GM19372 (cell line): Measurements from ENCODE around the gene MFSD12.

Experiments
- ATAC-seq: cut with Tn5 transposase; IDR thresholded peaks from one replicate; pipeline ENCODE4 v1.9.1; 2021; ENCODE audit warnings: mild to moderate bottlenecking, low read depth, moderate library complexity; ENCODE audit not compliant: unreplicated experiment

Gene MFSD12

DNA sequence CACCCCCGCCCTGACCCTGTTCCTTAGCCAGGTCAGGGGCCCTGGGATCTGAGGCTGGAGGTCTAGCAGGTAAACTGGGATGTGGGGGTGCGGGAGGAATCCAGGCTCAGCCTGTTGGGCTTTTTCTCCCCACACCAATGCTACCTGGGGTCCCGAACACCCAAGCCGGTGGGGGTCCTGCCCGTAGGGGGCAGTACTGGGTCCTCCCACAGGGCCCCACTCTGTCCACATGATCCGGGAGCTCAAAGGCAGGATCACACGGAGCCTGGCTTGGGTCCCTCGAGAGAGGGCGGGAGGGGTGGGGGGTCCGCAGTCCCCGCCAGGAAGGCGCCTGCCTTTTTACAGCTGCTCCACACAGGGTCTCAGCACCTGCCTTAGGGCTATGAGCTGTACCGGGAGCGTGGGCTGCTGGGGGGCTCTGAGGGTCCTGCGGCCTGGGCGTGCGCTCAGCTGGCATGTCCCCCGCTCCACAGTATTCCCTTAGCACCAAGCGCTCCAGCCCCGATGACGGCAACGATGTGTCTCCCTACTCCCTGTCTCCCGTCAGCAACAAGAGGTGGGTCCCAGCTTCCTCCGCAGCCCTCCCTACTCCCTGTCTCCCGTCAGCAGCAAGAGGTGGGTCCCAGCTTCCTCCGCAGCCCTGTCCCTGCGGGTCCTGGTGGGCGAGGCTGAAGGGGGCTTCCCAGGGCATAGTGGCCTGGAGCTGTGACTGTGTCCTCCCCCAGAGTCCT is 30.7 kb downstream of the MFSD12 start:
- no peak for ATAC-seq

DNA sequence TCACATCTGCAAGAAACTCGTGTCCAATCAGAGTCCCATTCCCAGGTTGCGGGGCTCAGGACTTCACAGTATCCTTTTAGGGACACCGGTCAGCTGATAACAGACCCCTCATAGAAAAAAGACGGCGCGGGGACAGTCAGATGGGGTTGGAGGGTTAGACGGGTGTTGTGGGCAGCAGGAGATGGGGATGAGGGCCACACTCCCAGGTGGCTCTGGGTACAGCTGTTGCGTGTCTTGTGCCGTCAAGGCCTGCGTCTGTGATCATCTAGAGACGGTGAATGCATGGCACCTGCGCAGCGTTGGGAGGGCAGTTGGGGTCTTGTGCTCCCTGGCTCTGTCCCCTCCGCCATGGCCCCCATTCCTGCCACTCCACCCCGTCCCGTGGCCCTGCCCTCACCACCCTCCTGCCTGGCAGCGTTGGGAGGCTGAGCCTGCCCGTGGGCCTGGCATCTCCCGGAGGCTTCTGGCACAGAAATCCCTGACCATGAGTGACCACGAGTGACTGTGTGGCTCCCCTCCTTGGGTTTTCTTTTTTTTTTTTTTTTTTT is 32.4 kb downstream of the MFSD12 start:
- no peak for ATAC-seq

DNA sequence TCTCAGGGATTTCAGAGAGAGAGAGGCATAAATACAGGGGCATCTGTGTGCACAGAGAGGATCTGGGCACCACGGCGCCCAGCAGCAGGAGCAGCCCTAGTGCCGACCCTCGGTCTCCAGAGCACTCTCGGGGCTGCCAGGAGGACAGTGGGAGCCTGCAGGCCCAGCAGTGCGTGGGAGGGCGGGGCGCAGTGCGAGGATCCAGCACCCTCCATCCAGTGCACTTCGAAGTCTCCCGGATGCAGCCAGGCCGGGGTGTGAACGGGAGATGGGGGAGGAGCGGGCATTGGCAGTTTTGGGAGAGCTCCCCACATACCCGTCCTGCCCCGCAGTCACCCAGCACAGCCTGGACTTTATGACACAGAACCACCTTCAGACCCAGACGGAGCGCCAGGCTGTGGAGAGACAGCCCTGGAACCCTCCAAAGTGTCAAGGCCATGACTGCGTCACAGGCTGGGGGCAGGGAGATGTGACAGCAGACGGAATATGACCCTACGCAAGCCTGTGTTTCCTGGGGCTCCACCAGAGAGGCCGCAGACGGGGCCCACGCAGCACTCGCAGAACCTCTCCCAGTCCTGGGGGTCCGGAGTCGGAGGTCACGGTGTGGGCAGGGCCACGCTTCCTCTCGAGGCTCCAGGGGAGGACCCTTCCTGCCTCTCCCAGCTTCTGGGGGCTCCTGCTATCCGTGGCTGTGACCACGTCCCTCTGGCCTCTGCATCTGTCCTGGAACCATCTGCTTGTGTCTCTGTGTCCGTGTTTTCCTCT is 33.1 kb downstream of the MFSD12 start:
- no peak for ATAC-seq

DNA sequence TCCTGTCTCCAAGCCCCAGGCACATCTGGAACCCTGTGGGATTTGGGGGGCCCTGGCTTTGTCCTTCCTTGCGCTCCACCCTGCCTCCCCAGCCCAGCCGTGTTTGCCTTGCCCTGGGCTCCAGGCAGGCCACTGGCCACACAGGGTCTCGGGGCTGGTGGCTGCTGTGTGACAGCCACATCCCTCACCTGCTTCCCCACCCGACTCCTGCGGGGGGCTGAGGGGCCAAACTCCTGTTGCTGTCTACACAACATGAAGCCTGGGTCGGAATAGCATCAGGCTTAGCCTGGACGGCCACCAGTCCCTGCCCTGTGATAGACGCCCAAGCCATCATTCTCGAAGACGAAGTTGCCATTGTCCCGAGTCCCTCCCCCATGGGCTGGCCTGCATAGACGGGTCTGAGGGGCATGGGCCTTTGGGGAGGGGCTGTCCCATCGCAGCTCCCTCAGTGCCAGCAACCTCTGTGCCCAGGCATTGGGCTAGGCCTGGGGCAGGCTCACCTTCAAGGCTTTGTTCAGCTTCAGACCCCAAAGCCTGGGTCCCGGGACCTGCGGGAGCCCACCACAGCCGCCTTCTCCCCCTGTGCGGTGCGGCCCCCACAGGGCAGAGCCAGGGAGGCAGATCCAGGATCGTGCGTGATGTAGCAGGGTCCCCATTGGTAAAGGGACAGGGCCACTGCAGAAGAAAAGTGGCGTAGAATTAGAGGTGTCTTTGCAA is 33.9 kb downstream of the MFSD12 start:
- ATAC-seq = no peak

DNA sequence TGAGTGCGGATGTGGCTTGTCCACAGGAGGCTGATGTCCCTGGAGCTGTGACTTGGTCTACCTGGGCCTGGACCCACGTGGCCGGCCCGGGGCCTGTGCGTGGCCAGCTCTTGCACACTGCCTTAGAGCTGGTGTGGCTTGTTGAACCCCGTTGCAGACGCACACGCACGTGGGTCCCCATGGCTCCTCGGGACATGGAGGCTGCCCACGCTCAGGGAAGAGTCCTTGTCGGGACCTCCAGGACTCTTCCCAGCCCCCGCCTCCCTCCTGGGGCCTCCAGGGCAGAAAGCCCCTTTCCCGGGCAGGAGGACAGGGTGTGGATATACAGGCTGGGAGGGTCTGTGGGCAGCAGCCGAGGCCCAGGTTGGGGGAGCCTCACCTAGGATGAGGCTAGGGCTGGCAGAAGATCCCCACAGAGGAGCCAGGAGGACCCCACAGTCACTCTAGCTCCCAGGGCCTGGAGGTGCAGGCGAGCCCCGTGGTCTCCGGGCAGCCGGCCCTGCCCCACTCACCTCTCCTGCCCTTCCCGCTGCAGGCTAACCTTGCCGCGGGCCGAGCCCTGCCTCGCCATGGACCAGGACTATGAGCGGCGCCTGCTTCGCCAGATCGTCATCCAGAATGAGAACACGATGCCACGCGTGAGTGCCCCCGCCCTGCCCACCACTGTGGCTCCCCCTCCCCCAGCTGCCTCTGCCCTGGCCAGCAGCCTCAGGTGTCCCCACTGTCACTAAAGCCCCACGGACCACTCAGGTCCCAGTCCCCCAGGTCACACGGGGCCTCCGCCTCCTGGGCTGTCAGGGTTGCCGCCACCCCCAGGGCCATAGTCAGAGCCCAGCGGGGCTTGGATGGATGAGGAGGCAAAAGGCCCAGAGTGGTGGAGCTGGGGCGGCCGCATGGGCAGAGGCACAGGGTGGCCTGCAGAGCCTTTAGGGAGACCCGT is 34.7 kb downstream of the MFSD12 start:
- ATAC-seq = no peak

DNA sequence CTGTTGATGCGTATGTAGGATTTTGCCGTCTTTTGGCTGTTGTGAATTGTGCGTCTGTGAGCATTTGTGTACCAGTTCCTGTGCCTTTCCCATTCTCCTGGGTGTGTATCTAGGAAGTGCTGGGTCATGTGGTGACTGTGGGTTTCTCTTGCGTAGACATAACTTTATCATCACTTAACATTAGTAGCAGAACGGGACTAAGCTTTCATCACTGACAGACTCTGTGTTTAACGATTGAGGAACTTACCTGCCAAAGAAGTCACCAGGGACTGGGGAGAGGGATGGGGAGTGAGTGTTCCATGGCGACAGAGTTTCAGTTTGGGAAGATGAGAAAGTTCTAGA is 36.3 kb downstream of the MFSD12 start:
- no peak for ATAC-seq

- ATAC-seq = no peak
Observed at GRCh38 chr19:3520166-3521103, 37.0 kb downstream of the MFSD12 start.

- no peak for ATAC-seq
Observed at GRCh38 chr19:3519126-3519525, 38.3 kb downstream of the MFSD12 start.

DNA sequence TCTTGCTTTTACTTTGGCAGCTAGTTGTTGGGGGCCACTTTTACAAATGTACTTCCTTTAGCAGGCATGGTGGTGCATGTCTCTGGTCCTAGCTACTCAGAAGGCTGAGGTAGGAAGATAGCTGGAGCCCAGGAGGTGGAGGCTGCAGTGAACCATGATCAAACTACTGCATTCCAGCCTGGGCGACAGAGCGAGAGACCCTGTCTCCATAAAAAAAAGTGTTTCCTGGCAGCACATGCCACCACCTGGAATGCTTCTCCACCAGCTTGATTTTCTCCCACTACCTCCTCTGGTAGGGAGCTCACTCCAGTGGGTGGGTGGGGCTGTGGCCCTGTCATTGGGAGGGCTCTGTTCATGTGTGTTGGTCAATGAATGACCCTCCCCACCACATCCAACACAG is 38.7 kb downstream of the MFSD12 start:
- no peak for ATAC-seq

- no peak for ATAC-seq
Observed at GRCh38 chr19:3518255-3518654, 39.1 kb downstream of the MFSD12 start.

- ATAC-seq = no peak
Observed at GRCh38 chr19:3517638-3518037, 39.7 kb downstream of the MFSD12 start.

DNA sequence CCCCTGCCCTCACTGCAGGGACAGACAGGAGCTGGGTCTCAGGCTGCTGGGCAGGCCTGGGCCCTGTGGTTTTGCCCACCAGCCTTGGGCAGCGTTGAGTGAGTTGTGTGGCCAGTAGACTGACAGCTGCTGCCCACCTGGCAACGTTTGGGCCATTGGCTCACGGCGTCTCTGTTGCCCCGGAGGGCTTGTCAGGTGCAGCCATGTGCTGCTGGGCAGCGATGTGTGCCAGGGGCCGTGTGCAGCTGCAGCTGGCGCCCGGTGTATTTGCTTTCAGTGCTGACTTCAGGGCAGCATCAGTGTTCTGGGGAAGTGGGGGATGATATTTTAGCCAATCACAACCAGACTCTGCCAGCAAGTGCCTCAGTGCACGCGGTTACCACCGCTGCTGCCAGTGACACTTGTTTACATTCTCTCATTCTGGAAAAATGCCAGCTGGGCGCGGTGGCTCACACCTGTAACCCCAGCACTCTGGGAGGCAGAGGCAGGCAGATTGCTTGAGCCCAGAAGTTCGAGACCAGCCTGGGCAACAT is 40.6 kb downstream of the MFSD12 start:
- ATAC-seq = no peak

- no peak for ATAC-seq
Observed at GRCh38 chr19:3515891-3516422, 41.4 kb downstream of the MFSD12 start.

DNA sequence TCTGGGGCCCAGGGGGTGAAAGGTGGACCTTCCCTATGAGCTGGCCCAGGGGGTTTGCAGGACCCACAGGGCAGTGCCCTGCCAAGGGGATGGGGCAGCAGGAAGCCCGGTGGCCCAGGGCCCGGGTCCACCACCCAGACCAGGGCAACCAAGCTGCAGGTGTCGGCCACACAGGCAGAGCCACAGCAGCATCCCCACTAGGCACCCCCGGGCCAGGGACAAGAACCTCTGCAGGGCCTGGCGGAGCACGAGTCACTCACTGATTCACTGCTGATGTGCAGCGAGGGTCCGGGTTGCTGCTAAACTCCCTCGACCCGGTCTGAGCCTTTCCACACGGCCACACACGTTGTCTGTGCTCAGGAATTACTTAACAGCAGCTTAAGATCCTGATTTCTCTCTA is 42.5 kb downstream of the MFSD12 start:
- no peak for ATAC-seq

DNA sequence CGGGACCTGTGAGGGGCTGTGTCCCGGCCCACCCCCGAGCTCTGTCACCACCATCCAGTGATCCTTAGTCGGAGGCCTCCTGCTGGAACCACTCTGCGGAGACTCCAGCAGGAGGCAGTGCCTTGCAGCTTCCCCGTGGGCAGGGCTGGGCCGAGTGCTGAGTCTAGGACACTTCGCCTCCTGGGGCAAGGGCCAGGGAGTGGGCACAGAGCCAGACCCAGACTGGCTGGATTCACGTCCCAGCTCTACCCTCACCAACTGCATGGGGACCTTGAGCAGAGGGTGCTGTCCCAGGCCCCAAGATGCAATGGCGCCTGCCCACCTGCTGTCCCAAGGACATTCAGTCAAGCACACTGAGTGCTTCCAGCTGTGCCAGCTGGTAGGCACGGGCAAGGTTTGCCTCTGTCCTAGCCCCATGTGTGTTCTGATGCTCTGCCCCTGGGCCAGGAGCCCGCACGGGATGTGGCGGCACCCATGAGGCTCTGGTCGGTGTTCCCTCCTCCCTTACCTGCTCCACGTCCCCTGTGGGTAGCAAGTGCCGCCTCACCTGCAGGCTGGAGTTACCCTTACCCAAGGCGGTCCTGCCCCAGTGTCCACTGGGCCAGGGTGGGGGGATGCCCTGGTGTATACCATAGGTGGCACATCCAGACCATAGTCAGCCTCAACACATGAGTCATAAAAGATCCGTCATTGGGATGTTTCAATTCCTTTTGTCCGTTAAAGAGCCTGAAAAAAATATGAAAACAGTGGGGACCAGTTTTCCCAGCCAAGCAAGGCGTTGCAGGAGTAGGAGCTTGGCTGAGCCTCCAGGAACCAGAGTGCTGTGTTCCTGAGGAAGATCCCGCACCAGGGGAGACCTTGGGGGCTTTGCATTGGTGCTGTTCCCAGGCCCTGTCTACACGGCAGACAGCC is 43.9 kb downstream of the MFSD12 start:
- no peak for ATAC-seq

DNA sequence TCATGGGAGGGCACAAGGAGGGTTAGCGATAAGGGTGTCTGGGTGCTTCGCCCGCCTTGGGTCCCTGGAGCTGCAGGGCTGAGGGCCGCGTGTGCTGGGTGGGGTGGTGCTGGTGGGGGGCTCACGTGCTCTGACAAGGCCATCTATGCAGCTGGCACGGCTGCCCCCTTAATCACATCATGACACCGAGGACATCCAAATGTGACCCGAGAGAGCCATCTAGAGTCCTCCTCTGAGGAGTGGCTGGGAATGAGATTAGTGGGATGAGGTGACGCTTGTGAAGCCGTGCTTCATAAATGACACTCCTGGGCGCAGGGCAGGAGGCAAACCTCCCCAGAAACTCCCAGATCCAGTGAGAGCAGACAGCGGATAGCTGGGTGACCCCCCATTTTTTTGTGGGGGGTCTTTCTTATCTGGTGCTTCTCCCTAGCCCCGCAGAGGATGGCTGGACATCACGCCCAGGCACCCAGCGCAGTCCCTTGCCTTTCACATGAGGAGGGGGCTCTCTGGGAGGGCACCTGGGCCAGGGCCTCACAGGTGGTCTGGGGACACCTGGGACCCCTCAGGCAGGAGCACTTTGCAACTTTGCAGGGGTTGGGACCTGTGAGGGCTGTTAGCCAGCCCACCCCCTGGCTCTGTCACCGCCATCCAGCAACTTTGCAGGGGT is 44.7 kb downstream of the MFSD12 start:
- ATAC-seq = no peak
